Muscle of back (tissue), 11 donors: Measurements from ENCODE around the gene GALNT1. TPM values are rescaled to one million over a fixed set of nuclear protein-coding genes. Genes with fewer than 3 reads are reported as not detected.
A peak's percentile ranks its signal among the peaks of the same experiment; 100 is the strongest.

Experiments used
- DNase-seq, 3 donors: peaks; one replicate each; pipeline versions ENCODE4 v3.0.0 to v3.0.0-alpha.2; 2013
- polyA plus RNA-seq, 10 donors: library from polyadenylated mRNA; unstranded; fragments of 120-200 nt; gene quantifications; one replicate each; pipeline ENCODE4 v1.2.1, GENCODE V29; 2013; ENCODE audit not compliant: insufficient read length in 10 of 10

GALNT1 gene
- polyA plus RNA-seq, 10 donors, result 78.8 to 115 (median 91.1) TPM

DNA sequence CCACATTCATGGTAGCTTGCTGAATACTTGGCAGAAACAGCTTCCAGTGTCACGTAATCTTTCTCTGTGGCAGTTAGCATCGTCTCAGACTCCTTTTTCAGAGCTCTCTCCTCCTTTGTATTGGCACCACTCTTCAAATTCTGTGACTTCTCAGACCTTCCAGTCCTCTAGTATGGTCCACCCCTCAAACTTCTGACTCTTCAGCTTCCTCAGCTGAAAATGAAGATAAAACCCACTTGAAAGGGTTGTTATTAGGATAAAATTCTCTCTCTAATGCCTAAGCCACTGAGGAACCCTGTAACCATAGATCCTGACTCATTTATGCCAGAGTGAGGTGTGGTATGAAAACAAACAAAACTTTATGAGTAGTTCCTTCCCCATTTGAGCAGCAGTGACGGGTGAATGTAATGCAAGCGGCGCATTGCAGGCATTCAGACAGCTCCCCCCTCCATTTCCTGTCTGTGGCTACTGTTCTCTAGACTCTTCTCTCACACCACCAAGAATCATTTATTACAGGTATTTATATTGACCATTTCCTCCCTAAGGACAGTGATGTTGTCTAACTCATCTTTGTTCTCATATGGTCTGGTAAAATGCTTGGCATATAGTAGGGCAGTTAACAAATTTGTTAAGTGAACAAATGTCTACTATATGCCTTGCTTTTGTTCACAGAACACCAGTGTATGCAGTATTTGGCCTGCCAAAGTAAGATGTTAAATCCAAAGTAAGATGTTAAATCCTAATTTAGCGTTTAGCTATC, 35.3 kb downstream of the GALNT1 start:
- DNase-seq, result peak in 2 of 3 donors; percentile 44 to 56

- no peak for DNase-seq
Observed at GRCh38 chr18:35617865-35618264, 36.3 kb downstream of the GALNT1 start.

DNA sequence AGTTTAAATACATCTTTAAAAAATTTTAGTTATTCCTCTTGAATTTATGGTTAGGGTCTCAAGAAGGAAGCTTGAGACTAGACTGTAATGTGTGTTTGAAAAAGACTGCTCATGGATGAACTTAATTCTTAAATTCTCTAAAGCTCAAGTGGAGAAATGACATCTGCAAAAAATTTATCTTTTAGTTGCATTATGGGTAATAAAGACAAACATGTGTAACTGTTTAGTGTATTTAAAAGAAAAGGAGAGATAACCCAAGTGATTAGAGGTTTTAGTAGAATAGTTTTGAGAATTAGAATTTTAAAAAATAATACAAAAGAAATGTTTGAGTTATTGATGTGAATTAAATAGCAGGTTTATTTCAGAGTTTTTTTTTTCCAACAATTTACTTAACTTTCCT, 36.7 kb downstream of the GALNT1 start:
- no peak for DNase-seq

DNA sequence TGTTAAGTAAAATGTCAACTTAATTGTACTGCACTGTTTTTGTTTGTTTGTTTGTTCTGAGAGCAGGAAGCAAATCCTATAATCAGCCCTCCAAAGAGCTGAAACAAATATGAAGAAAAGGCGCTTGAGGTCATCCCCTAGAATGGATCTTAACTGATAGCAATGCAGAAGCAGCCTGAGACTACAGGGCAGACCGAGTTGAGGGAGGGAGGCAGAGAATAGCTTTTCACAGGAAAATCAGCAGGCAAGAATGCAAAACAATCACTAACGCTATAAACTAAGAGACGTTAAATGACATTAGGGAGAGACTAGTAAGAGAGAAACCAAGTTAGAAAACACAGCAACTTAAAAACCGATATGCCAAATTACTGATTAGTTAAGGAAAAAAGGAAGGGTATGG, 37.2 kb downstream of the GALNT1 start:
- no peak for DNase-seq

DNA sequence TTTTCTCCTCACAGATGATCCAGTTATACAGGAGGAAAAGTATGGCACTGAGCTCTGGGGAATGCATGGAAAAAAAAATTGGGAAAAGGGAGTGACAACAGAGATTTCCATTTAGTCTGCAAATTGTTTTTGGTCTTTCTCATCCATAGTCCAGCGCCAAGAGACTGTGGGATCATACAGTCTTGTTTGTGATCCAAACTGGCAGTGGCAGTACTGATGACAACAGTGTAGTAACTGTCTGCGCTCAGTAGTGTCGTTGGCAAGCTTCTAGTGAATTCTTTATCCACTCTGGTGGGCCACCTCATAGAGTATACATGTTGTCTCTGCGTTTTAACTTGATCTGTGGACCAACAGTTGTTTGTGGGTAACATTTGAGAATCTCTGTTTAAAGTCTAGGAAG, 37.9 kb downstream of the GALNT1 start:
- peak in 2 of 3 donors; percentile 44 to 48 for DNase-seq

DNA sequence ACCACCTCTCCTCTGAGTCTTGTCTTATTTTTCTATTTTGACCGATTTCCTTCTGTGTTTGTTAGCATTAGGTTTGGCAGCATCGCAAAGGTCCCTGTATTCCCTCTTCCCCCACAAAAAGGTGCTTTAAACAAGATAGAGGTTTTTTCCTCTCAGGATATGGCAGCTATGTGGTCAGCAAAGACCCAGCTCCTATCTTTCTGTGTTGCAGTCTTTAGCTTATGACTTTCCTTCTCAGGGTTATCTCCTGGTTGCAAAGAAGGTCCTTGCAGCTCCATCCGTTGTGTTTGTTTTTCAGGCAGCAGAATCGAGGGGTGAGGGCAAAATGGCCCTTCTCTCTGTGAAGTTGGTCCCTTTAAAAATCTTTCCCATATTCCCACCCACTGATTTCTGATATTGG, 38.4 kb downstream of the GALNT1 start:
- DNase-seq, result no peak

- DNase-seq, result no peak
Observed at GRCh38 chr18:35620765-35621164, 39.2 kb downstream of the GALNT1 start.

DNA sequence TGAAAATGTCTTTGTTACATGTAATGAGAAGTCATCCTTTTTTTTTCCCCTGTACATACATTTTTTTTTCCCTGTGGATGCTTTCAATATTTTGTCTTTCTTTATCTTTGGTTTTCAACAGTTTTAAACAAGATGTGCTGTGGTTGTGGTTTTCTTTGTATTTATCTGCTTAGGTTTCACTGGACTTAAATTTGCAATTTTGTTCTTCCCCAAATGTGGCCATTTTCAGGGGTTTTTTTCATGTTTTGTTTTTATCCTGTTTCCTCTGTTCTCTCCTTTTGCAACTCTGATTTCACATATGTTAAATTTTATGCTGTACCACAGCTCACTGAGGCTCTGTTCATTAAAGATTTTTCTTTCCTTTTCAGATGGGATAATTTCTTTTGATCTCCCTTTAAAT, 41.7 kb downstream of the GALNT1 start:
- no peak for DNase-seq

GRCh38 chr18:35624146-35624545, 42.6 kb downstream of the GALNT1 start:
- DNase-seq, result no peak

DNA sequence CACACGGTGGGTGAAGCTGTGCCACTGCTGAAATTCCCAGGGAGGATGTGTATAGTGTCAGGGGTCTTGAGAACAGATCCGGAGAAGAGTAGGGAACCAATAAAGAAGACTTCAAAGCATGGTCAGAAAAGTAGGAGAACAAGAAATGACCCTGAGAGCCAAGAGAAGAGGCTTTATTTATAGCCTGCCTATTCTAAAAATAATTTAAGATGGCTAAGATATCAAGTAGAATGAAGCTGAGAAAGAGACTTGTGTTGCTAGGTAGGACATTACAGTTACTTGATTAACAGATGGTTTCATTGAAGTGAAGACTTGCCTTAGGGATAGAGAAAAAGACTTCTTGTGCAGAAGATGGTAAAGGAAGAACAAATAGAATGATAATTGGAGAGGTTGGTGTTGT, 43.7 kb downstream of the GALNT1 start:
- no peak for DNase-seq

GRCh38 chr18:35633761-35634160, 52.2 kb downstream of the GALNT1 start:
- DNase-seq, result no peak

DNA sequence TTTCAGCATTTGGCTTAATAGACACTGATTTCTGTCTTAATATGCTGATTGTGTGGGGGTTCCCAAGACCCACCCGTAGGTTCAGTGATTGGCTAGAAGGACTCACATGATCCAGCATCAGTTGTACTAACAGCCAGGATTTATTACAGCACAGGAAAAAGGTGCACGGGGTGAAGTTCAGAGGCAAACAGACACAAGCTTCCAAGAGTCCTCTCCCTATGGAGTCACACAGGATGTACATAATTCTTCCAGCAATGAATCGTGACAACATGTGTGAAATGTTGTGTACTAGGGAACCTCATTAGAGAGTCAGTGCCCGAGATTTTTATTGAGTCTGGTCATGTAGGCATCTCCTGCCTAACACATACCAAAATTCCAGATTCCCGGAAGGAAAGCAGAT, 52.8 kb downstream of the GALNT1 start:
- no peak for DNase-seq

DNA sequence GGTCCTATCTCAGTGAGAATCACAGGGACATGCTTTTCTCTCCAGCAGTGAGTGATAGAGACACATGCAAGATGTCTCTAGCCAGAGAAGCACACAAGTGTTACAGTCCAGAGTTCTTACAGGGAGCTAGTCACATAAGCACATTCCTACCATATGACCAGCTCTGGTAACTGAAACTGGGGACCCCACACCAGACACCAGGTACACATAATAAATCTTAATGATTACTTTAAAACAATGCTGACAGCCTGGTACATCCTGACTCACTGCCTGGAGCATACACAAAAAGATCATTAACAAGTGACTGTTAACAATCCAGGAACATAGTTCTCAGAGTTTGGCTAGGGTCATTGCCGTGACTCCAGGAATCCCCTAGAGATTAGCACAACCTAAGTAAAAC, 53.6 kb downstream of the GALNT1 start:
- peak; percentile 44 to 69 (median 45) for DNase-seq

GRCh38 chr18:35637227-35637626, 55.7 kb downstream of the GALNT1 start:
- DNase-seq, result no peak

DNA sequence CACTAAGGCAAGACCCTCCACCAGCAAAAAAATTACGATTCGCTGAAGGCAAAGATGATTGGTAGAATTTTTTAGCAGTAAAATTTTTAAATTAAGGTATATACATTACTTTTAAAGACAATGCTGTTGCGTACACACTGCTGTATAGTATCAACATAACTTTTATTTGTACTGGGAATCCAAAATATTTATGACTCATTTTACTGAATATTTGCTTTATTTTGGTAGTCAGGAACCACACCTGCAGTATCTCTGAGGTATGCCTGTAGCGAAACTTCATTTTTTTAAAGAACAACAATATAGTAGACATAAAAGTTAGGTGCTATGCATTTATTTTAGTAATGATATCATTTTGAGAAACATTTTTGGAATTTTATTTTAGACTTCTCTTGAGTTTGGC, 57.8 kb downstream of the GALNT1 start:
- DNase-seq, result no peak

GRCh38 chr18:35641467-35641866, 59.9 kb downstream of the GALNT1 start:
- DNase-seq, result no peak

DNA sequence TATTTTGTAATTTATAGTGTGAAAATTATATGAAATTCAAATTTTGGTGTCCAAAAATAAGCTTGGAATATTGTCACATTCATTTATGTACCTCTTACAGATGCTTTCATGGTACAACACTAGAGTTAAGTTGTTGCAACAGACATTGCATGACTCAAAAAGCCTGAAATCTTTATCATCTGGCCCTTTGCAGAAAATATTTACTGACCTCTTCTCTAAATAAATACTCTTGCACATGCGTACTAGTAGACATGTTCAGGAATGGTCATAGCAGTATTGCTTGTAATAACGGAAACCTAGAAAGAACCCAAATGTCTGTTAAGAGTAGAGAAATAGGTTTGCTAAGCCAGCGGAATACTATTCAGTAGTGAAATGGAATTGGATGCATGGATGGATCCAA, 60.4 kb downstream of the GALNT1 start:
- DNase-seq, result no peak

DNA sequence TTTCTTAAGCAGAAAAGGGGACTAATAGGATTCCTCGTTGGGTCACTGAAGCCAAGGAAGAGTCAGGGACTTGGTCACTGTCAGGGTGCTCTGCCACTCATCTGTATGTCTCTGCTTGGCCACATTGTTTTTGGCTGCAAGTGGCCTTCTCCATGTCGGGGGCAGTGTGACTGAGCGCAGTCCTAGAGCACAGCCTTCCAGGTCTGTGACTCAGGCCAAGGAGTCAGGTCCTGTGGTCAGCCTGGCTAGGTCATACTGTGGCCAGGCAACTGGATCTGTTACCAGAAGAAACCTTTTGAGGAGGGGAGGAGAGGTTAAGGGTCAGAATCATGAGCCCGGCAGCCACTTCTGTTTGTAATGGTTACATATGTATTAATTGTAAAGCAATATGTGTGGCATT, 61.3 kb downstream of the GALNT1 start:
- no peak for DNase-seq

DNA sequence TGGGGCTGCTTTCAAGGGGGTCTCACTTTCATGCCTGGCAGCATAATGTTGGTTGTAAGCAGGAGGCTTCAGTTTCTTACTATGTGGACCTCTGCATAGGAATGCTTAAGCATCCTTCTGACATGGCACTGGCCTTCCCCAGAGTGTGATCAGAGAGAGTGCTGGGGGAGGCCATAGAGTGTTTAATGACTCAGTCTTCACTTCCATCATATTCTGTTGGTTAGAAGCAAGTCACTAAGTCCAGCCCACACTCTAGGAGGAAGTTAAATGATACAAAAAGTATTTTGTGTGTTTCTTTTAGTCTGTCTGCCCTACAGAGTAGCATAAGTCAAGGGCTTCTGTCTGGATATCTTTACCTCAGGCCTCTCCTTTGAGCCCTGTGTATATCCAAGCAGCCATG, 64.9 kb downstream of the GALNT1 start:
- DNase-seq, result no peak

DNA sequence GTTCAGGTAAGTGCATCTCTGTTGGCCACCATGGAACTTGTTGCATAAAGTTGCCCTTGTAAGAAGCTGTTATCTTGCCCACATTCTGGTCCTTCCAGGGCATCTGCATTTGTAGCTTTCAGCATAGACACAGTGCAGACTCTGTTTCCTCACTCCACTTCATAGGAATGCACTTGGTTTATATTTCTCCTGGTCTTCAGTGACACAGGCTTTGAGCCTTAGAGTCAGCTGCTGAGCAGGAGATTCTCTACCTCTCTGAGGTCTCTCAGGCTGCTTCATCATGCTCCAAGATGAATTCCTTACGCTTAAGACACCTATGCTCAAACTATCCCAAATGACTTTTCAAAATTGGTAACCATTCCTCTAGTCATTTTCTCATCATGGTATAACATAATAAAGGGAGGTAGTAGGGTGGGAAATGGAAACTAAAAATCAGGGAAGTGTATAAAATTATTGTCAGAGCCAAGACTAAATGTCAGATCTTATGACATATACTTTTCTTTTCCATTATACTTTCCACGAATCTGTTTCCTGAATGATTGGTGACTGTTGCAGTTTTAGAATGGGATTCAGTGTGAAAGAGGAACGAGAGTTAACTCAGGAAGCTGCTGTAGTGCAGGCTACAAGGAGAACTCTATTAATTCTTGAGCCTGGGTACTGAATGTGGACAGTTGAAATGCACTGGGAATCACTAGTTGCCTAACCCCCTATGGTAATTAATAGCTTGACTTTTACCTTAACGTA, 72.0 kb downstream of the GALNT1 start:
- peak in 1 of 3 donors; percentile 11 for DNase-seq

DNA sequence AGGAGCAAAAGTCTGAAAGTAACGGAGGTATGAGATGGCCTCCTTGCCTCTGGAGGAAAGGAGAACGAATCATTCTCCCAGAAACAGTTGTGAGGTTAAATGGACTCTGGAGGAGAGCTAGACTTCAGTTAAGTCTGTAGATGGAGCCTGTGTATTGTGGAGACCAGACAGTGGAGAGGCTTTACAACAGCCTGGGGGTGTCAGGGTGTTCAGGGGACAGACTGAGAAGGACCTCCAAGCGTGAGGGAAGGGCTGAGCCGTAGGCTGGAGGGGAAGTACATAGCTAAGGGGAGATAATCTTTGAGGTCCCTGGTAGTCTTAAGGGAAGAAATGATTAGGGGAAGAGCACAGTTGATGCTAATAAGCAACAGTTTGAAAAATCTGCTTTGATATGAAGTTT, 76.6 kb downstream of the GALNT1 start:
- no peak for DNase-seq

- peak in 1 of 3 donors; percentile 18 for DNase-seq
Observed at GRCh38 chr18:35661483-35662146, 80.1 kb downstream of the GALNT1 start.
